SK-N-SH (cell line): ENCODE results near the gene NACC1. TPM values are rescaled to one million over a fixed set of nuclear protein-coding genes. Genes with fewer than 3 reads are reported as not detected.

Source experiments
- CTCF ChIA-PET: fragments of 300-600, 350-600 bp; formaldehyde crosslinking; extraction: SDS; loops from one replicate; lab custom pipeline; 2021; lab: Yijun Ruan, JAX
- POLR2A ChIA-PET: fragments of 350-600 bp; sonication (Branson Sonifier 250); formaldehyde crosslinking; extraction: SDS; loops from one replicate; lab custom pipeline; 2020; ENCODE audit warnings: antibody characterized with exemption, inconsistent platforms; lab: Yijun Ruan, JAX
- DNase-seq: peaks from one replicate; pipeline ENCODE4 v3.0.0; 2012
- H2AFZ ChIP-seq: fragments of 200-600 bp; sonication (generic); 2 replicates; pipeline ENCODE4 v1.8.1; 2016; ENCODE audit warnings: antibody characterized with exemption, mild to moderate bottlenecking, low read depth
- H3F3A ChIP-seq: fragments of 200-600 bp; sonication (generic); replicated peaks from 2 replicates; pipeline ENCODE3; 2016; ENCODE audit warnings: antibody characterized with exemption, mild to moderate bottlenecking; ENCODE audit not compliant: insufficient read depth
- H3K27ac ChIP-seq, 2 experiments: fragments of 200-500 bp in 1 of 2; fragments of 200-600 bp in 1 of 2; sonication (Bioruptor generic) in 1 of 2; sonication (generic), shearing (Covaris generic) in 1 of 2; 2 replicates each; pipeline versions ENCODE4 v1.5.1 to v1.6.1; 2014 to 2016; ENCODE audit warnings: low read depth in 2 of 2, inconsistent platforms in 1 of 2, low read length in 1 of 2, mild to moderate bottlenecking in 1 of 2, mixed read lengths in 1 of 2
- H3K27me3 ChIP-seq: fragments of 200-600 bp; sonication (generic), shearing (Covaris generic); 2 replicates; pipeline ENCODE4 v1.6.1; 2016; ENCODE audit warnings: mixed run types; ENCODE audit not compliant: insufficient read depth
- H3K36me3 ChIP-seq, 2 experiments: fragments of 200-500 bp in 1 of 2; fragments of 200-600 bp in 1 of 2; sonication (Bioruptor generic) in 1 of 2; sonication (generic) in 1 of 2; replicated peaks in 1 of 2; 2 replicates each; pipeline versions ENCODE3 to v1.5.1; 2014 to 2016; ENCODE audit warnings: low read length in 1 of 2, mild to moderate bottlenecking in 1 of 2; ENCODE audit not compliant: insufficient read depth in 2 of 2, control insufficient read depth in 1 of 2
- H3K4me1 ChIP-seq, 2 experiments: fragments of 200-500 bp in 1 of 2; fragments of 200-600 bp in 1 of 2; sonication (Bioruptor generic) in 1 of 2; sonication (generic), shearing (Covaris generic) in 1 of 2; 2 replicates each; pipeline versions ENCODE4 v1.5.1 to v1.6.1; 2014 to 2016; ENCODE audit warnings: low read depth in 1 of 2, low read length in 1 of 2, mixed run types in 1 of 2; ENCODE audit not compliant: insufficient read depth in 2 of 2, control insufficient read depth in 1 of 2
- H3K4me2 ChIP-seq: fragments of 200-600 bp; sonication (generic), shearing (Covaris generic); 2 replicates; pipeline ENCODE4 v1.6.1; 2017; ENCODE audit warnings: mixed run types
- H3K4me3 ChIP-seq, 2 experiments: fragments of 200-500 bp in 1 of 2; fragments of 200-600 bp in 1 of 2; sonication (Bioruptor generic) in 1 of 2; sonication (generic), shearing (Covaris generic) in 1 of 2; 2 replicates each; pipeline versions ENCODE4 v1.5.1 to v1.8.1; 2014 to 2016; ENCODE audit warnings: low read depth in 2 of 2, inconsistent platforms in 1 of 2, low read length in 1 of 2, mild to moderate bottlenecking in 1 of 2, mixed read lengths in 1 of 2, moderate library complexity in 1 of 2
- H3K79me2 ChIP-seq: fragments of 200-600 bp; sonication (generic); 2 replicates; pipeline ENCODE4 v1.8.1; 2017; ENCODE audit warnings: mild to moderate bottlenecking; ENCODE audit not compliant: insufficient read depth
- H3K9ac ChIP-seq: fragments of 200-600 bp; sonication (generic); 2 replicates; pipeline ENCODE4 v1.6.1; 2017; ENCODE audit warnings: mixed run types
- H3K9me2 ChIP-seq: fragments of 200-600 bp; sonication (generic); 2 replicates; pipeline ENCODE4 v1.6.1; 2017; ENCODE audit warnings: mixed run types
- H3K9me3 ChIP-seq: fragments of 200-600 bp; sonication (generic); 2 replicates; pipeline ENCODE4 v1.6.1; 2017; ENCODE audit warnings: mixed run types, mild to moderate bottlenecking, moderate library complexity
- H4K20me1 ChIP-seq: fragments of 200-600 bp; sonication (generic); 2 replicates; pipeline ENCODE4 v1.6.1; 2017; ENCODE audit warnings: mild to moderate bottlenecking, mixed run types; ENCODE audit not compliant: insufficient read depth
- CHD2 ChIP-seq: fragments of 150-350 bp; IDR thresholded peaks from 2 replicates; pipeline ENCODE4 v1.6.1; 2018; ENCODE audit warnings: low read length; ENCODE audit not compliant: partially characterized antibody
- EP300 ChIP-seq, 2 experiments: IDR thresholded peaks; 2 replicates each; pipeline versions ENCODE4 v1.4.0 to v1.6.1; 2012; ENCODE audit warnings: borderline replicate concordance in 1 of 2, low read depth in 1 of 2, low read length in 1 of 2
- EZH2phosphoT487 ChIP-seq: fragments of 200-600 bp; sonication (generic); IDR thresholded peaks from 2 replicates; pipeline ENCODE4 v1.6.1; 2017; ENCODE audit warnings: low read depth, mixed run types, mild to moderate bottlenecking, antibody characterized with exemption, moderate library complexity, borderline replicate concordance
- FOSL2 ChIP-seq: IDR thresholded peaks from 2 replicates; pipeline ENCODE4 v1.4.0; 2012; ENCODE audit warnings: low read depth, mild to moderate bottlenecking, moderate library complexity, borderline replicate concordance
- FOXJ3 ChIP-seq: sonication (generic); formaldehyde crosslinking; IDR thresholded peaks from 2 replicates; pipeline ENCODE4 v1.5.1; 2020; ENCODE audit warnings: mild to moderate bottlenecking, missing genetic modification reagents
- FOXM1 ChIP-seq: IDR thresholded peaks from 2 replicates; pipeline ENCODE4 v1.4.0; 2012; ENCODE audit warnings: low read depth, mild to moderate bottlenecking
- GABPA ChIP-seq: IDR thresholded peaks from 2 replicates; pipeline ENCODE4 v1.4.0; 2012; ENCODE audit warnings: low read depth, mild to moderate bottlenecking
- GATA2 ChIP-seq: sonication (generic); formaldehyde crosslinking; IDR thresholded peaks from 2 replicates; pipeline ENCODE4 v1.5.0; 2020; ENCODE audit warnings: mild to moderate bottlenecking, missing genetic modification reagents
- JUND ChIP-seq: IDR thresholded peaks from 2 replicates; pipeline ENCODE4 v1.4.0; 2012
- MEF2A ChIP-seq: IDR thresholded peaks from 2 replicates; pipeline ENCODE4 v1.4.0; 2012; ENCODE audit warnings: low read depth, borderline replicate concordance
- MXI1 ChIP-seq: IDR thresholded peaks from 2 replicates; pipeline ENCODE4 v1.6.1; 2012; ENCODE audit warnings: mild to moderate bottlenecking, low read depth, low read length, improper control_type of control experiment
- NFIC ChIP-seq: IDR thresholded peaks from 2 replicates; pipeline ENCODE4 v1.4.0; 2012; ENCODE audit warnings: borderline replicate concordance
- POLR2AphosphoS5 ChIP-seq: IDR thresholded peaks from 2 replicates; pipeline ENCODE4 v1.6.1; 2012; ENCODE audit warnings: low read depth, low read length
- RFX5 ChIP-seq: IDR thresholded peaks from 2 replicates; pipeline ENCODE4 v1.6.1; 2012; ENCODE audit warnings: mild to moderate bottlenecking, improper control_type of control experiment, low read length
- RXRA ChIP-seq: IDR thresholded peaks from 2 replicates; pipeline ENCODE4 v1.4.0; 2012; ENCODE audit warnings: low read depth, mild to moderate bottlenecking, borderline replicate concordance
- TAF1 ChIP-seq: IDR thresholded peaks from 2 replicates; pipeline ENCODE4 v1.6.1; 2012; ENCODE audit warnings: low read depth, mild to moderate bottlenecking, low read length, moderate library complexity, borderline replicate concordance
- YY1 ChIP-seq: IDR thresholded peaks from 2 replicates; pipeline ENCODE4 v1.4.0; 2012; ENCODE audit warnings: low read depth, mild to moderate bottlenecking
- WGBS: methylation state at CpG from one replicate; pipeline ENCODE4 v1.1.6; 2017; ENCODE audit warnings: low lambda C conversion rate; 5-methylcytosine and 5-hydroxymethylcytosine counted together
- polyA plus RNA-seq, 3 experiments: library from polyadenylated mRNA; depleted of rRNA; stranded (reverse); fragments of >200 nt; gene quantifications; 2 replicates each; pipeline ENCODE4 v1.2.3, GENCODE V29; 2012
- TF ChIP-seq, protein P1 (sequence below): IDR thresholded peaks from 2 replicates; pipeline ENCODE4; 2012
- TF ChIP-seq, protein P2 (sequence below): IDR thresholded peaks from 2 replicates; pipeline ENCODE4 v1.4.0; 2012; ENCODE audit warnings: low read depth, borderline replicate concordance
- TF ChIP-seq, protein P3 (sequence below): fragments of 150-350 bp; IDR thresholded peaks from 2 replicates; pipeline ENCODE4 v1.6.1; 2016; ENCODE audit warnings: mild to moderate bottlenecking, low read depth, low read length
- TF ChIP-seq, protein P4 (sequence below): IDR thresholded peaks from 2 replicates; pipeline ENCODE4 v1.6.1; 2012; ENCODE audit warnings: mild to moderate bottlenecking, low read depth, low read length, moderate library complexity
- TF ChIP-seq, protein P5 (sequence below): IDR thresholded peaks from 2 replicates; pipeline ENCODE4 v1.4.0; 2012; ENCODE audit warnings: low read depth

The NACC1 gene
- polyA plus RNA-seq, 1 of the 3 experiments (the other 2 are of a cell fraction): 127 TPM

DNA sequence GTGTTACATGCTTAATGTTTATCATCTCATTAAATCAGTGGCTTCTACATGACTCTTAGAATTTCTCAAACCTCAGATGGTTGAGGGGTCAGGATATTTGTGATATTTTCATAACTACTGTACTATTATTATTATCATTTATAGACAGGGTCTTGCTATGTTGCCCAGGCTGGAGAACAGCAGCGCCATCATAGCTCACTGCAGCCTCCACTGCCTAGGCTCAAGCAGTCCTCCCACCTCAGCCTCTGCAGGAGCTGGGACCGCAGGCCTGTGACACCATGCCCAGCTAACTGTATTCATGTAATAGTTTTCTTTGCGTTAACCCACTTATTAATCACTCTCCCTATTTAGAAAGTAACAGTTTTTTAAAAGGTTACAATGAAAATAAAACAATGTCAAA lies 41.6 kb downstream of the NACC1 start (continued):
- TF ChIP-seq, protein P1, sequence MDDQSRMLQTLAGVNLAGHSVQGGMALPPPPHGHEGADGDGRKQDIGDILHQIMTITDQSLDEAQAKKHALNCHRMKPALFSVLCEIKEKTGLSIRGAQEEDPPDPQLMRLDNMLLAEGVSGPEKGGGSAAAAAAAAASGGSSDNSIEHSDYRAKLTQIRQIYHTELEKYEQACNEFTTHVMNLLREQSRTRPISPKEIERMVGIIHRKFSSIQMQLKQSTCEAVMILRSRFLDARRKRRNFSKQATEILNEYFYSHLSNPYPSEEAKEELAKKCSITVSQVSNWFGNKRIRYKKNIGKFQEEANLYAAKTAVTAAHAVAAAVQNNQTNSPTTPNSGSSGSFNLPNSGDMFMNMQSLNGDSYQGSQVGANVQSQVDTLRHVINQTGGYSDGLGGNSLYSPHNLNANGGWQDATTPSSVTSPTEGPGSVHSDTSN: no peak
- TF ChIP-seq EZH2phosphoT487 (no peak), FOXM1 (no peak), GABPA (no peak)
- TF ChIP-seq, protein P2, sequence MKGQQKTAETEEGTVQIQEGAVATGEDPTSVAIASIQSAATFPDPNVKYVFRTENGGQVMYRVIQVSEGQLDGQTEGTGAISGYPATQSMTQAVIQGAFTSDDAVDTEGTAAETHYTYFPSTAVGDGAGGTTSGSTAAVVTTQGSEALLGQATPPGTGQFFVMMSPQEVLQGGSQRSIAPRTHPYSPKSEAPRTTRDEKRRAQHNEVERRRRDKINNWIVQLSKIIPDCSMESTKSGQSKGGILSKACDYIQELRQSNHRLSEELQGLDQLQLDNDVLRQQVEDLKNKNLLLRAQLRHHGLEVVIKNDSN: no peak
- TF ChIP-seq, protein P3, sequence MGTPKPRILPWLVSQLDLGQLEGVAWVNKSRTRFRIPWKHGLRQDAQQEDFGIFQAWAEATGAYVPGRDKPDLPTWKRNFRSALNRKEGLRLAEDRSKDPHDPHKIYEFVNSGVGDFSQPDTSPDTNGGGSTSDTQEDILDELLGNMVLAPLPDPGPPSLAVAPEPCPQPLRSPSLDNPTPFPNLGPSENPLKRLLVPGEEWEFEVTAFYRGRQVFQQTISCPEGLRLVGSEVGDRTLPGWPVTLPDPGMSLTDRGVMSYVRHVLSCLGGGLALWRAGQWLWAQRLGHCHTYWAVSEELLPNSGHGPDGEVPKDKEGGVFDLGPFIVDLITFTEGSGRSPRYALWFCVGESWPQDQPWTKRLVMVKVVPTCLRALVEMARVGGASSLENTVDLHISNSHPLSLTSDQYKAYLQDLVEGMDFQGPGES: no peak

- H4K20me1 ChIP-seq: no peaks in the 10 kb centered on the region
- 73% methylated on average over 1 of the region's 1 CpG for WGBS
- no peaks in the 10 kb centered on the region for H3K9me3 ChIP-seq
- H3K79me2 ChIP-seq: peaks cover 11% of the 10 kb centered on the region; the same call in 1 of the 2 replicates
- no peaks in the 10 kb centered on the region for H3K9me2 ChIP-seq
- ChIA-PET POLR2A (interaction anchor here (2.1 to 5.2 kb wide), 2 partner anchors 8 to 10 kb away, joined by 6 to 73 read pairs; partner anchors contain the start of genes IER2 and STX10), CTCF (interaction anchor here (1.0 to 1.7 kb wide), 2 partner anchors 102 to 195 kb away, joined by 3 to 4 read pairs; no protein-coding TSS in a partner anchor)
- H3K27ac ChIP-seq: peak overlapping the region in 1 of 2 experiments; percentile 45; a peak in 2 of 4 replicates
- peaks cover 23 to 32% of the 10 kb centered on the region in 2 experiments; a peak in 3 of 4 replicates for H3K4me1 ChIP-seq
- H3F3A ChIP-seq: peaks cover 54% of the 10 kb centered on the region
- DNase-seq: no peak
- H3K4me3 ChIP-seq: no peak overlapping the region
- H3K27me3 ChIP-seq: no peaks in the 10 kb centered on the region
- no peaks in the 10 kb centered on the region for H3K36me3 ChIP-seq
- no peak overlapping the region for H2AFZ ChIP-seq
- H3K9ac ChIP-seq: no peak overlapping the region
- H3K4me2 ChIP-seq: no peak overlapping the region
- no peak for TF ChIP-seq JUND
- no peak for TF ChIP-seq EP300 (IDR thresholded peaks at IDR 0.05; ENCODE audit: borderline replicate concordance in 1 of 2, low read depth in 1 of 2, low read length in 1 of 2)
- no peak for TF ChIP-seq NFIC
- TF ChIP-seq POLR2AphosphoS5: no peak
- no peak for TF ChIP-seq GATA2 (CRISPR knock-in tag)
- peak; percentile 37; the same call in 1 of the 2 replicates for TF ChIP-seq FOSL2
- no peak for TF ChIP-seq CHD2
- no peak for TF ChIP-seq RXRA
- TF ChIP-seq MEF2A: no peak
- TF ChIP-seq, protein P3: no peak
- TF ChIP-seq, protein P4, sequence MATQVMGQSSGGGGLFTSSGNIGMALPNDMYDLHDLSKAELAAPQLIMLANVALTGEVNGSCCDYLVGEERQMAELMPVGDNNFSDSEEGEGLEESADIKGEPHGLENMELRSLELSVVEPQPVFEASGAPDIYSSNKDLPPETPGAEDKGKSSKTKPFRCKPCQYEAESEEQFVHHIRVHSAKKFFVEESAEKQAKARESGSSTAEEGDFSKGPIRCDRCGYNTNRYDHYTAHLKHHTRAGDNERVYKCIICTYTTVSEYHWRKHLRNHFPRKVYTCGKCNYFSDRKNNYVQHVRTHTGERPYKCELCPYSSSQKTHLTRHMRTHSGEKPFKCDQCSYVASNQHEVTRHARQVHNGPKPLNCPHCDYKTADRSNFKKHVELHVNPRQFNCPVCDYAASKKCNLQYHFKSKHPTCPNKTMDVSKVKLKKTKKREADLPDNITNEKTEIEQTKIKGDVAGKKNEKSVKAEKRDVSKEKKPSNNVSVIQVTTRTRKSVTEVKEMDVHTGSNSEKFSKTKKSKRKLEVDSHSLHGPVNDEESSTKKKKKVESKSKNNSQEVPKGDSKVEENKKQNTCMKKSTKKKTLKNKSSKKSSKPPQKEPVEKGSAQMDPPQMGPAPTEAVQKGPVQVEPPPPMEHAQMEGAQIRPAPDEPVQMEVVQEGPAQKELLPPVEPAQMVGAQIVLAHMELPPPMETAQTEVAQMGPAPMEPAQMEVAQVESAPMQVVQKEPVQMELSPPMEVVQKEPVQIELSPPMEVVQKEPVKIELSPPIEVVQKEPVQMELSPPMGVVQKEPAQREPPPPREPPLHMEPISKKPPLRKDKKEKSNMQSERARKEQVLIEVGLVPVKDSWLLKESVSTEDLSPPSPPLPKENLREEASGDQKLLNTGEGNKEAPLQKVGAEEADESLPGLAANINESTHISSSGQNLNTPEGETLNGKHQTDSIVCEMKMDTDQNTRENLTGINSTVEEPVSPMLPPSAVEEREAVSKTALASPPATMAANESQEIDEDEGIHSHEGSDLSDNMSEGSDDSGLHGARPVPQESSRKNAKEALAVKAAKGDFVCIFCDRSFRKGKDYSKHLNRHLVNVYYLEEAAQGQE: no peak
- TF ChIP-seq, protein P2: peak; percentile 31; the same call in 1 of the 2 replicates
- TF ChIP-seq RFX5: no peak
- TF ChIP-seq FOXJ3 (CRISPR knock-in tag): no peak
- TF ChIP-seq, protein P5, sequence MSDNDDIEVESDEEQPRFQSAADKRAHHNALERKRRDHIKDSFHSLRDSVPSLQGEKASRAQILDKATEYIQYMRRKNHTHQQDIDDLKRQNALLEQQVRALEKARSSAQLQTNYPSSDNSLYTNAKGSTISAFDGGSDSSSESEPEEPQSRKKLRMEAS: peak; percentile 90
- TF ChIP-seq YY1: no peak
- TF ChIP-seq MXI1: no peak
- TF ChIP-seq TAF1: no peak
Measured at GRCh38 chr19:13160557-13160956, 42.5 kb downstream of the NACC1 start.
